ENCODE results near the gene GGCX. TPM values are rescaled to one million over a fixed set of nuclear protein-coding genes. Genes with fewer than 3 reads are reported as not detected.
A peak's percentile ranks its signal among the peaks of the same experiment; 100 is the strongest.
"Not testable (repeated sequence)": the region's sequence is repeated elsewhere in the genome, so short reads cannot be mapped to it uniquely, and the experiment has no call there.

Gene GGCX
- total RNA-seq, 3 donors from 2014 or later (not counting 1 experiment from before 2014, with no cell fraction given), result 21.3 to 21.7 (median 21.4) TPM

- Histone ChIP-seq H3K27me3 (ENCODE audit: control insufficient read depth, insufficient read depth, low read length) (no peaks in the 10 kb centered on the region), H3K4me1 (ENCODE audit: control insufficient read depth, insufficient read depth, low read length) (peaks cover 27% of the 10 kb centered on the region), H3K27ac (ENCODE audit: low read length) (peak within 1 kb of the TSS; percentile 82), H3K4me3 (ENCODE audit: low read length) (peak within 1 kb of the TSS; percentile 92), H3K36me3 (ENCODE audit: control insufficient read depth, insufficient read depth, low read length) (peaks cover 18% of the 10 kb centered on the region), H3K9me3 (ENCODE audit: control insufficient read depth, insufficient read depth, low read length) (no peaks in the 10 kb centered on the region)
- under 1% methylated on average over 47 of the region's 47 CpGs for WGBS (ENCODE audit: insufficient coverage)
- Mint-ChIP-seq H3K27me3 (ENCODE audit: low read depth in 2 of 2) (no peaks in the 10 kb centered on the region), H3K9me3 (no peaks in the 10 kb centered on the region), H3K27ac (peak within 1 kb of the TSS; percentile 96 to 98), H3K4me3 (peak within 1 kb of the TSS; percentile 99), H3K4me1 (peaks cover 31 to 38% of the 10 kb centered on the region in 2 donors), H3K36me3 (no peaks in the 10 kb centered on the region)
- intact Hi-C loops (cut with micrococcal nuclease), result no loop called here
- DNase-seq (peak; percentile 84 to 96), ATAC-seq (peak; percentile 97 to 99 (median 99))
- TF ChIP-seq, protein P1, sequence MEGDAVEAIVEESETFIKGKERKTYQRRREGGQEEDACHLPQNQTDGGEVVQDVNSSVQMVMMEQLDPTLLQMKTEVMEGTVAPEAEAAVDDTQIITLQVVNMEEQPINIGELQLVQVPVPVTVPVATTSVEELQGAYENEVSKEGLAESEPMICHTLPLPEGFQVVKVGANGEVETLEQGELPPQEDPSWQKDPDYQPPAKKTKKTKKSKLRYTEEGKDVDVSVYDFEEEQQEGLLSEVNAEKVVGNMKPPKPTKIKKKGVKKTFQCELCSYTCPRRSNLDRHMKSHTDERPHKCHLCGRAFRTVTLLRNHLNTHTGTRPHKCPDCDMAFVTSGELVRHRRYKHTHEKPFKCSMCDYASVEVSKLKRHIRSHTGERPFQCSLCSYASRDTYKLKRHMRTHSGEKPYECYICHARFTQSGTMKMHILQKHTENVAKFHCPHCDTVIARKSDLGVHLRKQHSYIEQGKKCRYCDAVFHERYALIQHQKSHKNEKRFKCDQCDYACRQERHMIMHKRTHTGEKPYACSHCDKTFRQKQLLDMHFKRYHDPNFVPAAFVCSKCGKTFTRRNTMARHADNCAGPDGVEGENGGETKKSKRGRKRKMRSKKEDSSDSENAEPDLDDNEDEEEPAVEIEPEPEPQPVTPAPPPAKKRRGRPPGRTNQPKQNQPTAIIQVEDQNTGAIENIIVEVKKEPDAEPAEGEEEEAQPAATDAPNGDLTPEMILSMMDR (IDR thresholded peaks at IDR 0.05), result no peak
These were observed 34.2 kb upstream of the GGCX start, which contains the start of gene RNF181 for GRCh38 chr2:85595301-85596025. TSS of gene RNF181 (plus strand) at chr2:85595745. CDS start at chr2:85595764, 19 bp downstream.

DNA sequence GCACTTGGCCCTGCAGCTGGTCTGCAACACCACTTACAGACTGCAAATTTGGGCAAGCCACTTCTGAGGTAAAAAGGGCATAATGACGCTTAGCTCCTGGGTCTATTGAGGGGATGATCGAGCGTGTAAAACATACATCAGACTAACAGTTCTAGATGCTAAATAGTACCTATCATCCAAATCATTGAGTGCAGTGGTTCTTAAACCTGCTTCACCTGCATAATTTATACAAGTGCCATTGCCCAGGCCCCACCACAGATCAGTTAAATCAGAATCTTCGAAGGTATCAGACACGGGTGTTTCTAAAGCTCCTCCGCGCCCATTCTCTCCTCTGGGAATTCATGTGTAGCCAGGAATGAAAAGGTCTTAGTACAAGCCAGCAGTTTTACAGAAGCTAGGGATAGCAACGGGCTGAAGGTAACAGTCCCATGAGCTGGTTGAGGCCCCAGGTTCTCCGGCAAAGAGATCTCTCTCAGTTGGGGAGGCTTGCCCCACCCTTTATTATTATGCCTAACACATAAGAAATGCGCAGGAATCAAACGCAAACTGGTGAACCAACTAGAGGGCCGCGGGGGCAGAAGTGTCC, 33.5 kb upstream of the GGCX start:
- peak overlapping the region; percentile 82 for H3K27ac ChIP-seq (ENCODE audit: low read length)
- intact Hi-C loops (cut with micrococcal nuclease), result no loop called here
- 27% methylated on average over 13 of the region's 13 CpGs for WGBS (ENCODE audit: insufficient coverage)
- peak overlapping the region; percentile 92 for H3K4me3 ChIP-seq (ENCODE audit: low read length)
- no peak for ATAC-seq
- H3K36me3 ChIP-seq (ENCODE audit: control insufficient read depth, insufficient read depth, low read length), result peaks cover 18% of the 10 kb centered on the region
- no peaks in the 10 kb centered on the region for H3K9me3 Mint-ChIP-seq
- no peaks in the 10 kb centered on the region for H3K27me3 Mint-ChIP-seq (ENCODE audit: low read depth in 2 of 2)
- peaks cover 31 to 38% of the 10 kb centered on the region in 2 donors for H3K4me1 Mint-ChIP-seq
- H3K27me3 ChIP-seq (ENCODE audit: control insufficient read depth, insufficient read depth, low read length), result no peaks in the 10 kb centered on the region
- H3K4me3 Mint-ChIP-seq, result peak overlapping the region; percentile 99
- TF ChIP-seq, protein P1 (IDR thresholded peaks at IDR 0.05), result no peak
- H3K9me3 ChIP-seq (ENCODE audit: control insufficient read depth, insufficient read depth, low read length), result no peaks in the 10 kb centered on the region
- peak overlapping the region; percentile 96 to 98 for H3K27ac Mint-ChIP-seq
- DNase-seq, result no peak
- no peaks in the 10 kb centered on the region for H3K36me3 Mint-ChIP-seq
- peaks cover 27% of the 10 kb centered on the region for H3K4me1 ChIP-seq (ENCODE audit: control insufficient read depth, insufficient read depth, low read length)

DNA sequence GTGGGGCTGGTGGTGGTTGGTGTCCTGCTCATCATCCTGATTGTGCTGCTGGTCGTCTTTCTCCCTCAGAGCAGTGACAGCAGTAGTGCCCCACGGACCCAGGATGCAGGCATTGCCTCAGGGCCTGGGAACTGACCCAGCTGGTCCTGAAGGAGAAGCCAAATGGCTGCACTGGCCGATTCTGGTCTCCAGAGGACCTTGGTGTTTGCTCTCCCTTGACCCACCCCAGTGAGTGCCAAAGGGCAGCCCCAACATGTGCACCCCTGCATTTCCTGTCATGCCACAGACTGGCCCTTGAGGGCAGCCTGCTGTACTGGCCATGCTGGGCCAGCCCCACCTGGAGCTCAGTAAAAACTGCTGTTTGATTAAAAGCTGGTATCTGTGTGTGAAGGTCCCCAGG, 31.7 kb upstream of the GGCX start:
- ATAC-seq (no peak), DNase-seq (no peak)
- intact Hi-C loops (cut with micrococcal nuclease), result no loop called here
- peak overlapping the region; percentile 58 for H3K4me3 Mint-ChIP-seq
- no peak overlapping the region for H3K4me3 ChIP-seq (ENCODE audit: low read length)
- no peaks in the 10 kb centered on the region for H3K36me3 Mint-ChIP-seq
- H3K9me3 ChIP-seq (ENCODE audit: control insufficient read depth, insufficient read depth, low read length), result no peaks in the 10 kb centered on the region
- H3K36me3 ChIP-seq (ENCODE audit: control insufficient read depth, insufficient read depth, low read length), result peaks cover 8% of the 10 kb centered on the region
- H3K27ac Mint-ChIP-seq, result peak overlapping the region in 1 of 2 donors; percentile 60
- H3K9me3 Mint-ChIP-seq, result no peaks in the 10 kb centered on the region
- peaks cover 31% of the 10 kb centered on the region for H3K4me1 ChIP-seq (ENCODE audit: control insufficient read depth, insufficient read depth, low read length)
- H3K4me1 Mint-ChIP-seq, result peaks cover 35 to 47% of the 10 kb centered on the region in 2 donors
- H3K27ac ChIP-seq (ENCODE audit: low read length), result no peak overlapping the region
- H3K27me3 Mint-ChIP-seq (ENCODE audit: low read depth in 2 of 2), result no peaks in the 10 kb centered on the region
- TF ChIP-seq, protein P1 (IDR thresholded peaks at IDR 0.05), result no peak
- H3K27me3 ChIP-seq (ENCODE audit: control insufficient read depth, insufficient read depth, low read length), result no peaks in the 10 kb centered on the region
- WGBS (ENCODE audit: insufficient coverage), result 80% methylated on average over 3 of the region's 3 CpGs

GRCh38 chr2:85592299-85592698, 31.0 kb upstream of the GGCX start:
- H3K27ac Mint-ChIP-seq, result not testable (repeated sequence)
- H3K4me1 Mint-ChIP-seq, result peaks cover 41 to 53% of the 10 kb centered on the region in 2 donors
- peak overlapping the region; percentile 45 for H3K4me3 Mint-ChIP-seq

More at GRCh38 chr2:85592299-85592698, 31.0 kb upstream of the GGCX start:
- H3K36me3 Mint-ChIP-seq; ATAC-seq; H3K27ac ChIP-seq (ENCODE audit: low read length); H3K9me3 Mint-ChIP-seq; H3K4me3 ChIP-seq (ENCODE audit: low read length); H3K9me3 ChIP-seq (ENCODE audit: control insufficient read depth, insufficient read depth, low read length); H3K27me3 Mint-ChIP-seq (ENCODE audit: low read depth in 2 of 2); DNase-seq; intact Hi-C loops (cut with micrococcal nuclease); H3K36me3 ChIP-seq (ENCODE audit: control insufficient read depth, insufficient read depth, low read length); H3K27me3 ChIP-seq (ENCODE audit: control insufficient read depth, insufficient read depth, low read length): not testable (repeated sequence)
- 93% methylated on average over 9 of the region's 9 CpGs for WGBS (ENCODE audit: insufficient coverage)
- H3K4me1 ChIP-seq (ENCODE audit: control insufficient read depth, insufficient read depth, low read length), result peaks cover 33% of the 10 kb centered on the region

Measured in natural killer cell (primary cell).